CD4-positive, alpha-beta T cell (primary cell): ENCODE data around the gene CYP2A13. TPM values are rescaled to one million over a fixed set of nuclear protein-coding genes. Genes with fewer than 3 reads are reported as not detected.

Source experiments
- ATAC-seq: fragments of 200-7000 bp; cut with Tn5 transposase; one replicate; pipeline ENCODE4 v1.10.0; 2022; ENCODE audit warnings: mild to moderate bottlenecking; ENCODE audit not compliant: poor library complexity
- CTCF ChIA-PET: fragments of 350-600 bp; sonication (Branson Sonifier 250); formaldehyde crosslinking; loops from one replicate; lab custom pipeline; 2021; ENCODE audit warnings: antibody characterized with exemption, inconsistent platforms; lab: Charles Lee
- POLR2A ChIA-PET: fragments of 350-600 bp; sonication (Branson Sonifier 250); formaldehyde crosslinking; loops from one replicate; lab custom pipeline; 2021; ENCODE audit warnings: antibody characterized with exemption, inconsistent platforms; lab: Charles Lee
- DNase-seq, 14 experiments: peaks; one replicate each; pipeline ENCODE4 v3.0.0-alpha.2; 2013 to 2020; ENCODE audit warnings: mixed read lengths in 2 of 14
- H3K27ac ChIP-seq, 2 donors: one replicate each; pipeline versions ENCODE4 v1.5.1 to v1.7.0; 2013; ENCODE audit warnings: low read length in 2 of 2, low read depth in 1 of 2, mild to moderate bottlenecking in 1 of 2
- H3K27me3 ChIP-seq, 2 experiments: 1 replicate in 1 of 2; 2 replicates in 1 of 2; pipeline versions ENCODE4 v1.6.1 to v1.7.0; 2013; ENCODE audit warnings: low read length in 2 of 2, control low read depth in 1 of 2, mild to moderate bottlenecking in 1 of 2, moderate library complexity in 1 of 2; ENCODE audit not compliant: insufficient read depth in 2 of 2, control insufficient read depth in 1 of 2
- H3K36me3 ChIP-seq: one replicate; pipeline ENCODE4 v1.6.1; 2013; ENCODE audit warnings: low read length, control low read depth; ENCODE audit not compliant: insufficient read depth
- H3K4me1 ChIP-seq: one replicate; pipeline ENCODE4 v1.6.1; 2013; ENCODE audit warnings: low read length, control low read depth; ENCODE audit not compliant: insufficient read depth
- H3K4me3 ChIP-seq: one replicate; pipeline ENCODE4 v1.5.1; 2013; ENCODE audit warnings: mild to moderate bottlenecking, low read length, moderate library complexity
- H3K9me3 ChIP-seq, 2 experiments: 1 replicate in 1 of 2; 2 replicates in 1 of 2; pipeline versions ENCODE4 v1.6.1 to v1.7.0; 2013; ENCODE audit warnings: low read length in 2 of 2, mild to moderate bottlenecking in 2 of 2, control low read depth in 1 of 2, moderate library complexity in 1 of 2; ENCODE audit not compliant: control insufficient read depth in 1 of 2, insufficient read depth in 1 of 2
- H3K27ac Mint-ChIP-seq: one replicate; pipeline ENCODE4 v1.8.0; 2020; ENCODE audit warnings: mixed read lengths
- H3K27me3 Mint-ChIP-seq: one replicate; pipeline ENCODE4 v1.8.0; 2021; ENCODE audit warnings: mixed read lengths
- H3K36me3 Mint-ChIP-seq: one replicate; pipeline ENCODE4 v1.8.0; 2021; ENCODE audit warnings: low read depth, mixed read lengths
- H3K4me1 Mint-ChIP-seq: one replicate; pipeline ENCODE4 v1.8.0; 2021; ENCODE audit warnings: low read depth, mixed read lengths
- H3K4me3 Mint-ChIP-seq: one replicate; pipeline ENCODE4 v1.8.0; 2020; ENCODE audit warnings: mild to moderate bottlenecking, mixed read lengths
- H3K9me3 Mint-ChIP-seq: one replicate; pipeline ENCODE4 v1.8.0; 2020; ENCODE audit warnings: mixed read lengths
- intact Hi-C, 2 experiments: fragments of 100-400 bp; cut with DNase I in 1 of 2; cut with micrococcal nuclease in 1 of 2; formaldehyde crosslinking; loops; one replicate each; pipeline versions ENCODE4 v1.15.1 to v1.9.0; 2023 to 2025; cut with DNase I, micrococcal nuclease
- total RNA-seq, 174 experiments: library from RNA in 2 of 174; stranded (reverse) in 2 of 174; gene quantifications; one replicate each; pipeline ENCODE4 v1.2.3 and lab custom pipeline; 2021 to 2026
- TF ChIP-seq, protein P1 (sequence below): fragments of 200-600 bp; IDR thresholded peaks from one replicate; pipeline ENCODE4 v1.8.0; 2022; ENCODE audit warnings: antibody characterized with exemption, mild to moderate bottlenecking

CYP2A13 gene
- total RNA-seq, 2 experiments from 2014 or later = not detected

- Mint-ChIP-seq H3K36me3 (no peaks in the 10 kb centered on the region), H3K9me3 (peaks cover 10% of the 10 kb centered on the region), H3K27ac (no peak overlapping the region), H3K4me1 (no peaks in the 10 kb centered on the region), H3K4me3 (no peak overlapping the region), H3K27me3 (peaks cover 67% of the 10 kb centered on the region)
- TF ChIP-seq, protein P1, sequence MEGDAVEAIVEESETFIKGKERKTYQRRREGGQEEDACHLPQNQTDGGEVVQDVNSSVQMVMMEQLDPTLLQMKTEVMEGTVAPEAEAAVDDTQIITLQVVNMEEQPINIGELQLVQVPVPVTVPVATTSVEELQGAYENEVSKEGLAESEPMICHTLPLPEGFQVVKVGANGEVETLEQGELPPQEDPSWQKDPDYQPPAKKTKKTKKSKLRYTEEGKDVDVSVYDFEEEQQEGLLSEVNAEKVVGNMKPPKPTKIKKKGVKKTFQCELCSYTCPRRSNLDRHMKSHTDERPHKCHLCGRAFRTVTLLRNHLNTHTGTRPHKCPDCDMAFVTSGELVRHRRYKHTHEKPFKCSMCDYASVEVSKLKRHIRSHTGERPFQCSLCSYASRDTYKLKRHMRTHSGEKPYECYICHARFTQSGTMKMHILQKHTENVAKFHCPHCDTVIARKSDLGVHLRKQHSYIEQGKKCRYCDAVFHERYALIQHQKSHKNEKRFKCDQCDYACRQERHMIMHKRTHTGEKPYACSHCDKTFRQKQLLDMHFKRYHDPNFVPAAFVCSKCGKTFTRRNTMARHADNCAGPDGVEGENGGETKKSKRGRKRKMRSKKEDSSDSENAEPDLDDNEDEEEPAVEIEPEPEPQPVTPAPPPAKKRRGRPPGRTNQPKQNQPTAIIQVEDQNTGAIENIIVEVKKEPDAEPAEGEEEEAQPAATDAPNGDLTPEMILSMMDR = no peak
- CTCF ChIA-PET = no interaction called here
- intact Hi-C loops = no loop called here
- DNase-seq = no peak
- Histone ChIP-seq H3K27me3 (peaks cover 0 to 5% of the 10 kb centered on the region in 2 experiments), H3K27ac (no peak overlapping the region), H3K36me3 (no peaks in the 10 kb centered on the region), H3K4me3 (no peak overlapping the region), H3K9me3 (peaks cover 2 to 13% of the 10 kb centered on the region in 2 experiments), H3K4me1 (no peaks in the 10 kb centered on the region)
- ATAC-seq = no peak
- POLR2A ChIA-PET = no interaction called here
Observed at GRCh38 chr19:41076286-41076685, 12.0 kb upstream of the CYP2A13 start.

- no peak overlapping the region for H3K4me3 ChIP-seq
- H3K36me3 ChIP-seq = no peaks in the 10 kb centered on the region
- ATAC-seq (no peak), DNase-seq (no peak)
- peaks cover 13 to 14% of the 10 kb centered on the region in 2 experiments for H3K27me3 ChIP-seq
- peaks cover 5 to 13% of the 10 kb centered on the region in 2 experiments for H3K9me3 ChIP-seq
- intact Hi-C loops = no loop called here
- no peak overlapping the region for H3K4me3 Mint-ChIP-seq
- no peak overlapping the region for H3K27ac Mint-ChIP-seq
- peaks cover 75% of the 10 kb centered on the region for H3K27me3 Mint-ChIP-seq
- no peaks in the 10 kb centered on the region for H3K4me1 ChIP-seq
- H3K36me3 Mint-ChIP-seq = no peaks in the 10 kb centered on the region
- ChIA-PET POLR2A (no interaction called here), CTCF (no interaction called here)
- H3K27ac ChIP-seq = no peak overlapping the region
- H3K9me3 Mint-ChIP-seq = peaks cover 10% of the 10 kb centered on the region
- TF ChIP-seq, protein P1 = no peak
- H3K4me1 Mint-ChIP-seq = no peaks in the 10 kb centered on the region
Observed at GRCh38 chr19:41083516-41083915, 4.7 kb upstream of the CYP2A13 start.

- H3K36me3 Mint-ChIP-seq = no peaks in the 10 kb centered on the region
- H3K27ac Mint-ChIP-seq = no peak overlapping the region
- H3K4me1 ChIP-seq = peaks cover 3% of the 10 kb centered on the region
- intact Hi-C loops = no loop called here
- H3K36me3 ChIP-seq = no peaks in the 10 kb centered on the region
- POLR2A ChIA-PET = no interaction called here
- CTCF ChIA-PET = no interaction called here
- DNase-seq = no peak
- no peak overlapping the region for H3K4me3 Mint-ChIP-seq
- H3K27me3 ChIP-seq = peaks cover 27 to 30% of the 10 kb centered on the region in 2 experiments
- TF ChIP-seq, protein P1 = no peak
- H3K9me3 ChIP-seq = peaks cover 0 to 5% of the 10 kb centered on the region in 2 experiments
- ATAC-seq = no peak
- H3K27me3 Mint-ChIP-seq = peaks cover 82% of the 10 kb centered on the region
- peaks cover 2% of the 10 kb centered on the region for H3K9me3 Mint-ChIP-seq
- no peak overlapping the region for H3K27ac ChIP-seq
- no peaks in the 10 kb centered on the region for H3K4me1 Mint-ChIP-seq
- H3K4me3 ChIP-seq = no peak overlapping the region
Observed at GRCh38 chr19:41085748-41086415, 2.4 kb upstream of the CYP2A13 start.
